GM19328 (cell line): ENCODE results near the gene CRIP3.
"Not testable (repeated sequence)": the region's sequence is repeated elsewhere in the genome, so short reads cannot be mapped to it uniquely, and the experiment has no call there.

Experiments used
- ATAC-seq: cut with Tn5 transposase; IDR thresholded peaks from one replicate; pipeline ENCODE4 v1.9.1; 2021; ENCODE audit warnings: mild to moderate bottlenecking, moderate library complexity; ENCODE audit not compliant: unreplicated experiment

Gene CRIP3

DNA sequence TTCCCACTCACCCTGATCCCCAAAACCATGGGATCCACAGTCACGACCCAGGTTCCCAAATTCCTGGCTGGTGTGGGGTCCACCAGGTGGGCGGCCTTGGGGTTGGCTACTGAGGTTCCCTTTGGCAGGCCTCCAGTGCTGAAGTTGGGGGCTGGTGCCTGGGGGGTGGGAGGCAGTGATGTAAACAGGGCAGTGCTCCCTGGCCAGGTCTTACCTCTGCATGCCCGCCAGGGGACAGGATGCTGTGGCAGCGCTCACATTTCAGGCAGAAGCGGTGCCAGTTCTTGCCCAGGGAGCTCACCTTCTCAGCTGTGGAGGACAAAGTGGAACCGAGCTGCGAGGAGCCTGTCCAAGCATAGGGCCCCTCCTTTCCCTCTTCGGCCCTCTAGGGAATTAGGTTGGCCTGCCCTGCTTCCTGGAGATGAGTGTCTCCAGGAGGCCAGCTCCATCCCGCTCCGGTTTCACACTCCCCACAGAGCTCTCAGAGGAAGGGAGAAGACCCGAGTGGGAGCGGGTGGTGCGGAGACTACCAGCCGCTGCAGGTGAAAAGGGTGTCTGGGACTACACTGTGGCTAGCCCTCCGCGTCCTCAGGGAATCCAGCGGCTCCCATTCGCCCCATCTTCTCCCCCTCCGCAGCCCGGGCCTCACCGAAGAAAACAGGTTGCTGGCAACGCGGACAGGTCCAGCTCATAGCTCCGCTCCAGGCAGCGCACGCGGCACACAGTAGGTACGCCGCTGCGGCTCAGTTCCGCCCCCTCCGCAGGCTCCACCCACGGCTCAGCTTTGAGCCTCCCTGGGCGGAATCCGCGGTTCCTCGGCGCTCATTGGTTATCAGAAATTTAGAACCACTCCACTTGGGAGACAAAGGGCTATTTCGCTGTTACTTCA lies at the start of gene CRIP3:
TSS of gene CRIP3 (minus strand) at position 726 of the 889 bp plus-strand sequence. CDS start at position 692, 34 bp downstream.
- ATAC-seq, result no peak

DNA sequence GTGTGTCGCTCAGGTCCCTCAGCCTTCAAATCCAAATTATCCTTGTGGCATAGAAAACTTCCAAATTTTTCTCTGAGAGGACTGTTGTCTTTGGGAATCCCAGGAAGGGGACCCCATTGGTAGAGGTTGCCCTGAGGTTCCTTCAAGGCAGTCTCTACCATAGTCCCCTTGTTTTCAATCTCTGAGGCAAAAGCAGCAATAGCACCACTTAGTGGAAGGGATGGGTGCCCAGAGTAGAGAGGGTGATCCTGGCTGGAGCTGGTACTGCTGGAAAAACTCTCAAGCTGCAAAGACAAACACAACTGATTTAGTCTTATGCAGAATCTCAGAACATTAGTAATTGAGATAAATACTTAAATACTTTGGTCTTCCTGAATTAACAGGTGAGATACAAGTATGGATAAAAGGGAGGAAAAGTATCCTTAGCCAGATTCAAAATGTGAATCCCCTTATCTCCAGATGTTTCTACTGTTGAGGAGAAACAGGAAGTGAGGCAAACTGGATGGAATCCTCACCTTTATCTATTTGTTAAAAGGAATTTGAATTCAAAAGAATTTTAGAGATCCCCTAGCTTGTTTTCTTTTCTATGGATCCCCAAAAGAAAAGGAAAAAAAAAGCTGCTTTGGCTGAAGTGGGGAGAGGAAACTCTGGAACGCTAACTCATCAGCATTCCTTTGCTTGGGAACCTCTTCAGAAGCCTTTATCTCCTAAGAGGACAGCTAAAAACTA lies 47.4 kb upstream of the CRIP3 start:
- ATAC-seq, result no peak

DNA sequence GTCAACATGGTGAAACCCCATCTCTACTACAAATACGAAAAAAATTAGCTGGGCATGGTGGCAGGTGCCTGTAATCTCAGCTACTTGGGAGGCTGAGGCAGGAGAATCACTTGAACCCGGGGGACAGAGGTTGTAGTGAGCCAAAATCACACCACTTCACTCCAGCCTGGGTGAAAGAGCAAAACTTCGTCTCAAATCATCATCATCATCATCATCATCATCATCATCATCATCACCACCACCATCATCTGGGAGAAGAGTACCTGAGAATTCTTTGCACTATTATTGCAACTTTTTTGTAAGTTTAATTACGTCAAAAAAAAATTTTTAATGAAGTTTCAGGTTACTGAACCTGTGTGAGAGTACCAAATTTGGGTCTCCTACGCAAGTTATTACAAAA lies 43.3 kb upstream of the CRIP3 start:
- ATAC-seq, result not testable (repeated sequence)

DNA sequence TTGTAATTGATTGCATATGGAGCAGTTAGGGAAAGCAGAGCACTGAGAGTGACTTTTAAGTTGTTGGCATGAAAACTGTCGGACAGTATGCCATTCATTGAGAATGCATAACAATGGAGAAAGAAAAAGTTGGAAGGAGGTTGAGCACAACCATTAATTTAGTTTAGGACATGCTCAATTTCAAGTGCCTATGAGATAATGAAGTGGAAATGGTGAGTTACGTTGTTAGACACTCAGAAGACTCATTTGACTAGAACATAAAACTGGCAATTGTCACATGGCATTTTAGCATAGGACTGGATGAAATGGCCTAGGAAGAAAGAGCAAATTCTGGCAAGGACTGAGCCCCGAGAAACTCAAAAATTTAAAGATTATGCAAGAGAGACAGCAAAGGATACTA lies 38.8 kb upstream of the CRIP3 start:
- no peak for ATAC-seq

DNA sequence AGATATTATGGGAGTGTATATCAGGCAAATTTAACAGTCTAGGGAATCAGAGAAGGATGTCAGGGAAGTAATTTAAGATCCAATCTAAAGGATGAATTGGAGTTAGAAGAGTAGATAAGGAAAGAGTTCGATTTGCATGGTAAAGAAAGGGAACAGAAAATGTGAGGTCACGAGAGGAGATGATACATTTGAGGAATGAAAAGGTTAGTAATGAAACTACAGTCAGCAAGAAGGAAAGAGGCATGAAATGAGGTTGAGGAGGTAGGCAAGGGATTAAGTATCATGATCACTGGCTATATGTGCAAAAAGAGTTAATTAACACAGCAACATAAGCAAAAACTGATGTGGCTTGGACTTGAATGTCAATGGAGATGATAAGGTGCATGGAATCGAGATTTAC lies 38.4 kb upstream of the CRIP3 start:
- no peak for ATAC-seq

DNA sequence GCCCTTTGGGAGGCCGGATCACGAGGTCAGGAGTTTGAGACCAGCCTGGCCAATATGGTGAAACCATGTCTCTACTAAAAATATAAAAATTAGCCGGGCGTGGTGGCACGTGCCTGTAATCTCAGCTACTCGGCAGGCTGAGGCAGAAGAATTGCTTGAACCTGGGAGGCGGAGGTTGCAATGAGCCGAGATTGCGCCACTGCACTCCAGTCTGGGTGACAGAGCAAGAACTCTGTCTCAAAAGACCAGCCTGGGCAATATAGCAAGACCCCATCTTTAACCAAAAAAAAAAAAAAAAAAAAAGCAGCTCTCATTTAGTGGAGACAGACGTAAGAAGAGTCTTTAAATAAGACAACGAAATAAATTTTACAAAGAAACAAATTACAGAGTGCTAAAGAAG lies 37.6 kb upstream of the CRIP3 start:
- not testable (repeated sequence) for ATAC-seq

GRCh38 chr6:43339168-43339567 lies 30.5 kb upstream of the CRIP3 start:
- ATAC-seq, result peak; percentile 56

DNA sequence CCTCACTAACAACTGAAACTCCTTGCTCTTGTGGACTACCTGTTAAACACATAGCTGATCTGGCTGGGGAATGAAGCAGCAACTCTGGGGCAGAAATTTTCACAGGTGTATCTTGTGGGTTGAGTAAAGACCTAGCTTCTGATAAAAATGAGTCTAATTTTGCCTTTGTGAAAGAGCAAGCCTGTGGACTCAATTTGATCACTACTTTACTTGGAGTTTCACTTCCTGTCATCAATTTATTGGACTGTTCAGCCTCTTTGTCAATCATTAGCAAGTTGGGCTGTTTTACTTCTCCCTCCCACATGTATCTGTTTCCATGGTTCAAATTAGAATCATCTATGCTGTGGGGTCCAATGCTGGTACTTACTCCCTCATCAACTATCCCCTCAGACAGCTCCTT lies 29.6 kb upstream of the CRIP3 start:
- ATAC-seq, result no peak

DNA sequence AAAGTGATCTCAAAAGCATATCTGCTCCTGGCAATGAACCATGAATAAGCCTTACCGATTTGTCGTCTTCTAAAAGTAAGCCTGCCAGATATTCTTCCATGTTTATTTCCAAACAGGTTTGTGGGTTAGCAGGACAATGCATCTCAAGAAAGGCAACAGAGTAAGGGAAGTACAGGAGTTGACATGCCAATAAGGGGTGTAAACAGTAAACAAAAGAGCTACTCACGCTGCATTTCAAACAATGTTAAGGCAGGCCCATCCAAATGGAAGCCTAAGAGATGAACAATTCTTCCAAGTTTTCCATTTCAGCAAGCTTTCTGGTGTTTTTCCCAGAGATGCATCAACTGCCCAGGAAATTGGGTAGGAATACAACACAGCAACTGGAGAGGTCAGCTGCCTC lies 27.8 kb upstream of the CRIP3 start:
- ATAC-seq, result no peak

DNA sequence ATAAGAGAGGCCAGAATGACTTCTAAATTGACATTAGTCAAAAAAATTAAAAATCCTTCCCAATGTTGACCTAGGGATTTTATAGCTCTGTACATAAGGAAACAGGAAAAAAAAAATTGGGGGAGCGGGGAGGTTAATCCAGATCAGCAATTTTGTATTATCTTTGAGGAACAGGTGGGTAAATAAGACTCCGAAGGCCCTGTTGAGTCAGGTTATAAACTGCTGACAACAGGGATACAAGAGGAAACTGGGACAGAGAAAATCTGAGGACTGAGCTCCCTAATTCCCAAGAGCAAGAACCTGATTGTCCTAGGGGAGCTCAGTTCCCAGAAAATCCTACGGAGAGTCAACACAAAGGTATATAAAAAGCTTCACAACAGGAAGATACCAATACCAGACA lies 26.8 kb upstream of the CRIP3 start:
- no peak for ATAC-seq

DNA sequence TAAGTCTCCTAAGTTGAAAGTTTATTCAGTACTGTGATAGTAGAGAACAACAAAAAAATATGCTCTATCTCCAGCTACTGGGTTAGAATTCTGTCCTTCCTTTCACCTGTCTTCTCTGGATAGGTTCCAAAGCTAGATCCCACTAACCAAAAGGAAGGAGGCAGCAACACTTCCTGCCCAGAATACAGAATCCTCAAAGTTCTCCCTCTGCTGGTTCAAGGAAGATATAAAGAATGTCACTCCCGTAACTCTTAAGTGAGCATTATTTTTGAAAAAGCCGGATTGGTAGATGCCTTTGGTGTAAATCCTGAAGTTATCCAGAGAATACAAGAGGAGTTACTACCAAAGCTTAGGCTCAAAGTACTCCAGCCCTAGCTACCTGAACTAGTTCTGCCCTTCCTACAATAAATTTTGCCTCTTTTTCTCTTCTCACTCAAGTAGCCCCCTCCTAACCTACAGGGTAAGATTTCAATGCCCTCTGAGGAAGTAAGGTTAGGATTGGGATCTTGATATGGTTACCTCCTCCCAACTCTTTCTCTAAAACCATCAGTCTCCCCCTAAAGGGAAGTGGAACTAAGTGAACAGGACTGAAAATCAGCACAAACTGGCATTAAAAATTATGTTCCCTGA lies 26.0 kb upstream of the CRIP3 start:
- ATAC-seq, result no peak

DNA sequence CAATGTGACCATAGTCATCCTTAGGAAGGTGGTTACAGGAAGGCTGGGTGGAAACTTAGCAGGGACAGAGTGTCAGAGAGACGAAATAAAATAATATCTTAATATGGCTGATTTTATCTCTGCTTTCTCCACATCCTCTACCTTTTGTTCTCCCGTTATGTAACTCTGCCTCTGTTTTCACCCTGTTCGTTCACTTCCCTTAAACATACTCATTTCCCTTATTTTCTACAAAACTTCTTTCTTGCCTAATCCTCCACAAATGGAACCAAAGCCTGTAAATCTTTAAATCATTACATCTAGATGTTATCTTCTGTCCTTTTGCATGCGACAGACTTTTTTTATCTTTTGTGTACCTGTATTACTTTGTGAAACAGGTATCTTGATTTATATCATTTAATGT lies 23.3 kb upstream of the CRIP3 start:
- no peak for ATAC-seq

GRCh38 chr6:43331470-43331869 lies 22.8 kb upstream of the CRIP3 start:
- ATAC-seq, result no peak

GRCh38 chr6:43328528-43328927 lies 19.9 kb upstream of the CRIP3 start:
- ATAC-seq, result no peak

GRCh38 chr6:43325876-43326275 lies 17.2 kb upstream of the CRIP3 start:
- no peak for ATAC-seq

DNA sequence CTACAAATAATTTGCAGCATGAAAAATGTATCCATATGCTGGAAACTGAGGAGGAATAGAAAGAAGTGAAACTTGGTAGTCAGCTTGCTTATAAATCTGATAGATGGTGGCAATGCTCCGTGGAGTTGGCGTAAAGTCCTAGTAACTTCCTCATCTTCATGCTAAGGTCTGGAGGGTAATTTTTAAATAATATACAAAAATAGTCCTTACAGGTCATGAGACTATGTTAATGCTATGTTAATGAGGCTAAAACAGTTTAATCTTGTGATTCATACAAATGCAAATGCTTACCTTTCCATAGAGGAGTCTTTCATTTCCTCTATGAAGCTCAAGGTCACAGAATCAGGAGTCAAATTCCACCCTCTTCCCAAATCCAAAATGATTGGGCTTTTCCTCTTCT lies 9.4 kb upstream of the CRIP3 start:
- no peak for ATAC-seq

GRCh38 chr6:43313813-43314212 lies 5.2 kb upstream of the CRIP3 start:
- ATAC-seq, result no peak

DNA sequence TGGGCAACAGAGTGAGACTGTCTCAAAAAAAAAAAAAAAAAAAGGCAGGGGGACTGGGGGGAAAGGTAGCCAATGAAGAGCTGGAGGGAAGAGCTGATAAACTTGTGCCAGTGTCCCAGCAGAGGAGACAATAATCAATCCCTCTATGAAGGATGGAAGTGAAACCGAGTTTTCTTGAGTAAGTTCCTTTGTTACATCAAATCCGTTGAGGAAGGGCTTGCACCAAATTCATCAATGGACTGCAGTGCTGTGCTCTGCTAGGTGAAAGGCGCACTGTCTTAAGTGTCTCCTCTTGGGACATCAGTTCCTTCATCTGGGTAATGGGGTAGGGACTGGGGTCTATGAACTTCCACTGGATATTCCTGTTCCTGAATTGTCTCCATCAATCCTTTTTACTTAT lies 3.0 kb upstream of the CRIP3 start:
- ATAC-seq, result no peak

GRCh38 chr6:43310624-43311023 lies 2.0 kb upstream of the CRIP3 start:
- no peak for ATAC-seq

DNA sequence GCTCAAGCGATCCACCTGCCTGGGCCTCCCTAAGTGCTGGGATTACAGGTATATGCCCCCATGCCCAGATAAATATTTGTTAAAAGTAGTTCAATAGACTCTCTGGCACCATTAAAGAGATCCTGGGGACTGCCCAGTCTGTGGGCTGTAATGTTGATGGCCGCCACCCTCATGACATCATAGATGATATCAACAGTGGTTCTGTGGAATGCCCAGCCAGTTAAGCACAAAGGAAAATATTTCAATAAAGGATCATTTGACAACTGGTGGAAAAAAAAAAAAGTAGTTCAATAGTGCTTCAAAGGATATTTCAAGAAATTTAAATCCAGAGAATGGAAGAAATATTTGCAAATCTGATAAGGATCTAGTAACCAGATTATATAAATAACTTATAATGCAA lies 1.5 kb upstream of the CRIP3 start:
- ATAC-seq, result no peak

GRCh38 chr6:43308990-43309477 lies 408 bp upstream of the CRIP3 start:
- no peak for ATAC-seq
